Measurements from ENCODE around the gene PDE11A. TPM values are rescaled to one million over a fixed set of nuclear protein-coding genes. Genes with fewer than 3 reads are reported as not detected.
"Not testable (repeated sequence)": the region's sequence is repeated elsewhere in the genome, so short reads cannot be mapped to it uniquely, and the experiment has no call there.

Gene PDE11A
- total and polyA plus RNA-seq, 12 donors: 0.26 to 2.9 (median 0.58) TPM

GRCh38 chr2:178059111-178059510, 13.5 kb downstream of the PDE11A start:
- no peaks in the 10 kb centered on the region for H3K4me1 ChIP-seq (replicated peaks in 1 of 2)
- no peak overlapping the region for H3K27ac ChIP-seq
- H3K36me3 ChIP-seq (replicated peaks in 1 of 2): no peaks in the 10 kb centered on the region
- no peaks in the 10 kb centered on the region for H3K27me3 ChIP-seq
- H3K9me3 ChIP-seq (replicated peaks in 1 of 3): no peaks in the 10 kb centered on the region
- DNase-seq: no peak
- no peak overlapping the region for H3K4me3 ChIP-seq
- 61 to 89% (median 79%) methylated on average over 1 to 2 of the region's 2 CpGs for WGBS, 4 donors
- intact Hi-C loops (cut with DNase I): no loop called here
- TF ChIP-seq, protein P1, sequence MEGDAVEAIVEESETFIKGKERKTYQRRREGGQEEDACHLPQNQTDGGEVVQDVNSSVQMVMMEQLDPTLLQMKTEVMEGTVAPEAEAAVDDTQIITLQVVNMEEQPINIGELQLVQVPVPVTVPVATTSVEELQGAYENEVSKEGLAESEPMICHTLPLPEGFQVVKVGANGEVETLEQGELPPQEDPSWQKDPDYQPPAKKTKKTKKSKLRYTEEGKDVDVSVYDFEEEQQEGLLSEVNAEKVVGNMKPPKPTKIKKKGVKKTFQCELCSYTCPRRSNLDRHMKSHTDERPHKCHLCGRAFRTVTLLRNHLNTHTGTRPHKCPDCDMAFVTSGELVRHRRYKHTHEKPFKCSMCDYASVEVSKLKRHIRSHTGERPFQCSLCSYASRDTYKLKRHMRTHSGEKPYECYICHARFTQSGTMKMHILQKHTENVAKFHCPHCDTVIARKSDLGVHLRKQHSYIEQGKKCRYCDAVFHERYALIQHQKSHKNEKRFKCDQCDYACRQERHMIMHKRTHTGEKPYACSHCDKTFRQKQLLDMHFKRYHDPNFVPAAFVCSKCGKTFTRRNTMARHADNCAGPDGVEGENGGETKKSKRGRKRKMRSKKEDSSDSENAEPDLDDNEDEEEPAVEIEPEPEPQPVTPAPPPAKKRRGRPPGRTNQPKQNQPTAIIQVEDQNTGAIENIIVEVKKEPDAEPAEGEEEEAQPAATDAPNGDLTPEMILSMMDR (IDR thresholded peaks at IDR 0.05): no peak
- TF ChIP-seq POLR2A (IDR thresholded peaks at IDR 0.05): no peak

DNA sequence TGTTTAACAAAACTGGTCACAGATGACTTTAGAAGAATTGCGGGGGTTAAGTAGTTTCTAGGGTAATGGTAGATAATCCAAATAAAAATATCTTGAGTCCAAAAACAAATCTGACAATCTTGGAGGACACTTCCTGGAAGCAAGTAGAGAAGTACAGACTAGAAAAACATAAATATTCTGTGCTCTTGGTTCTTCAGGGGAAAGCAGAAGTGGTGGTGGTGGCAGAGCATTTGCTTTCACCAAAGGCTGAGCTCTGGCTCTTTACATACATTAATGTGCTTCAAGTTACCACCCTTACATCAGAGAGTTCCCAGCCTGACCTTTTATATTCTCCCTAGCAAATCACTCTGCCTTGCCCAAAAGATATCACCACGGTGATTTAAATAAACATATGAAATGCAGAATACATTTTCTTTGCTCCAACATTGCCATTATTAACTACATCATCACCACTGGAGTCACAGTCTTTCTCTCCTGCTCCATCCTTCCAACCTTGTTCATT, 15.3 kb downstream of the PDE11A start:
- no peaks in the 10 kb centered on the region for H3K36me3 ChIP-seq (replicated peaks in 1 of 2)
- DNase-seq: no peak
- WGBS, 4 donors: 63 to 79% (median 72%) methylated on average over 2 of the region's 2 CpGs
- no peaks in the 10 kb centered on the region for H3K9me3 ChIP-seq (replicated peaks in 1 of 3)
- intact Hi-C loops (cut with DNase I): no loop called here
- H3K27me3 ChIP-seq: no peaks in the 10 kb centered on the region
- no peak overlapping the region for H3K4me3 ChIP-seq
- TF ChIP-seq, protein P1 (IDR thresholded peaks at IDR 0.05): no peak
- no peak for TF ChIP-seq POLR2A (IDR thresholded peaks at IDR 0.05)
- H3K27ac ChIP-seq: no peak overlapping the region
- H3K4me1 ChIP-seq (replicated peaks in 1 of 2): no peaks in the 10 kb centered on the region

- Histone ChIP-seq H3K4me1 (replicated peaks in 1 of 2) (no peaks in the 10 kb centered on the region), H3K27me3 (no peaks in the 10 kb centered on the region), H3K9me3 (replicated peaks in 1 of 3) (no peaks in the 10 kb centered on the region), H3K27ac (no peak overlapping the region), H3K36me3 (replicated peaks in 1 of 2) (no peaks in the 10 kb centered on the region), H3K4me3 (no peak overlapping the region)
- WGBS, 4 donors: 84 to 93% (median 87%) methylated on average over 1 of the region's 1 CpG
- DNase-seq: no peak
- TF ChIP-seq POLR2A (IDR thresholded peaks at IDR 0.05): no peak
- TF ChIP-seq, protein P1 (IDR thresholded peaks at IDR 0.05): no peak
- intact Hi-C loops (cut with DNase I): no loop called here
Measured at GRCh38 chr2:178056345-178056744, 16.2 kb downstream of the PDE11A start.

- H3K9me3 ChIP-seq (replicated peaks in 1 of 3); H3K36me3 ChIP-seq (replicated peaks in 1 of 2); DNase-seq; H3K4me1 ChIP-seq (replicated peaks in 1 of 2); H3K27ac ChIP-seq; intact Hi-C loops (cut with DNase I); H3K4me3 ChIP-seq; H3K27me3 ChIP-seq: not testable (repeated sequence)
- 79 to 100% (median 100%) methylated on average over 1 to 2 of the region's 2 CpGs for WGBS, 4 donors
Measured at GRCh38 chr2:178051257-178051656, 21.3 kb downstream of the PDE11A start.

DNA sequence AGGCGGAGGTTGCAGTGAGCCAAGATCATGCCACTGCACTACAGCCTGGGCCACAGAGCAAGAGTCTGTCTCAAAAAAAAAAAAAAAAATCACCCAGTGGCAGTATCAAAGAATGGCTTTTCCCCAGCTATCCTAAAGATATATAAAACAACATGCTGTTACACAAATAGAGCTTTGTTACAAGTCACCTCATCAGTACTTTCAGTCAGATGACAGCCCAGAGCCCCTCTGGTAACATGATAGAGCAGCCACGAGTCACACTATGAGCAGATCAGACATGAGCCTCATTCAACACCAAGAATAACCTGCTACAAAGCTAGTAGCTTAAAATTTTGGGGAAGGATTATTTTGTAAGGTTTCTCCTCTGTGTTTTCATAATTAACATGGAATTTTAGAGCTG, 25.2 kb downstream of the PDE11A start:
- H3K9me3 ChIP-seq (replicated peaks in 1 of 3): no peaks in the 10 kb centered on the region
- H3K27ac ChIP-seq: no peak overlapping the region
- no peaks in the 10 kb centered on the region for H3K36me3 ChIP-seq (replicated peaks in 1 of 2)
- no peaks in the 10 kb centered on the region for H3K27me3 ChIP-seq
- no peaks in the 10 kb centered on the region for H3K4me1 ChIP-seq (replicated peaks in 1 of 2)
- no peak overlapping the region for H3K4me3 ChIP-seq
- TF ChIP-seq, protein P1 (IDR thresholded peaks at IDR 0.05): no peak
- TF ChIP-seq POLR2A (IDR thresholded peaks at IDR 0.05): no peak
- intact Hi-C loops (cut with DNase I): no loop called here
- WGBS, 4 donors: 75 to 87% (median 82%) methylated on average over 2 of the region's 2 CpGs
- DNase-seq: no peak

All from adrenal gland (tissue), 12 donors.